Occipital lobe (tissue), 2 donors: Measurements from ENCODE around the gene TOPBP1. TPM values are rescaled to one million over a fixed set of nuclear protein-coding genes. Genes with fewer than 3 reads are reported as not detected.
"Not testable (repeated sequence)": the region's sequence is repeated elsewhere in the genome, so short reads cannot be mapped to it uniquely, and the experiment has no call there.

Experiments
- DNase-seq: peaks from one replicate; lab custom pipeline; 2025; lab: John Stamatoyannopoulos, UW
- total RNA-seq: library from RNA; depleted of rRNA; stranded (reverse); fragments of >200 nt; gene quantifications from one replicate; pipeline ENCODE4 v1.2.3, GENCODE V29; 2014

Gene TOPBP1
- total RNA-seq, 1 donor from 2014 or later: 47.9 TPM

- peak; percentile 16 for DNase-seq
These were observed 12.7 kb upstream of the TOPBP1 start for GRCh38 chr3:133674290-133674919.

- DNase-seq: no peak
These were observed 12.0 kb upstream of the TOPBP1 start for GRCh38 chr3:133673746-133674145.

- DNase-seq: no peak
These were observed 10.7 kb upstream of the TOPBP1 start for GRCh38 chr3:133672461-133672860.

- DNase-seq: no peak
These were observed 8.8 kb upstream of the TOPBP1 start for GRCh38 chr3:133670525-133670995.

GRCh38 chr3:133669949-133670524 lies 8.3 kb upstream of the TOPBP1 start:
- DNase-seq: no peak

GRCh38 chr3:133667118-133667517 lies 5.4 kb upstream of the TOPBP1 start:
- DNase-seq: no peak

- DNase-seq: not testable (repeated sequence)
These were observed 3.4 kb upstream of the TOPBP1 start for GRCh38 chr3:133665188-133665587.

GRCh38 chr3:133663569-133664313 lies 2.0 kb upstream of the TOPBP1 start:
- DNase-seq: no peak

- peak; percentile 9 for DNase-seq
These were observed 524 bp upstream of the TOPBP1 start for GRCh38 chr3:133662278-133662651.

GRCh38 chr3:133659806-133660205 lies 1.9 kb downstream of the TOPBP1 start:
- no peak for DNase-seq

- no peak for DNase-seq
These were observed 5.8 kb downstream of the TOPBP1 start for GRCh38 chr3:133655731-133656515.

- DNase-seq: no peak
These were observed 12.2 kb downstream of the TOPBP1 start for GRCh38 chr3:133649486-133650068.

- no peak for DNase-seq
These were observed 17.0 kb downstream of the TOPBP1 start for GRCh38 chr3:133644768-133645167.

- DNase-seq: no peak
These were observed 18.1 kb downstream of the TOPBP1 start for GRCh38 chr3:133643611-133644010.

GRCh38 chr3:133641254-133641653 lies 20.5 kb downstream of the TOPBP1 start:
- no peak for DNase-seq

GRCh38 chr3:133633439-133633838 lies 28.3 kb downstream of the TOPBP1 start:
- no peak for DNase-seq

GRCh38 chr3:133629146-133629545 lies 32.6 kb downstream of the TOPBP1 start:
- DNase-seq: no peak

GRCh38 chr3:133627789-133628188 lies 34.0 kb downstream of the TOPBP1 start:
- DNase-seq: no peak

- DNase-seq: no peak
These were observed 41.5 kb downstream of the TOPBP1 start for GRCh38 chr3:133620066-133620784.

- no peak for DNase-seq
These were observed 50.2 kb downstream of the TOPBP1 start for GRCh38 chr3:133611534-133611933.

GRCh38 chr3:133610031-133610430 lies 51.7 kb downstream of the TOPBP1 start:
- DNase-seq: no peak
